Epithelial cell of proximal tubule (primary cell): ENCODE data around the gene ESYT2. TPM values are rescaled to one million over a fixed set of nuclear protein-coding genes. Genes with fewer than 3 reads are reported as not detected.

Source experiments
- DNase-seq: peaks from one replicate; pipeline ENCODE4 v3.0.0-alpha.2; 2011; ENCODE audit warnings: low read depth
- H3K4me3 ChIP-seq: 2 replicates; pipeline ENCODE4 v1.5.1; 2011; ENCODE audit warnings: low read depth, mild to moderate bottlenecking, low read length
- total RNA-seq: library from RNA; depleted of rRNA; stranded (reverse); fragments of >200 nt; gene quantifications from 2 replicates; pipeline ENCODE4 v1.2.3, GENCODE V29; 2015
- TF ChIP-seq, protein P1 (sequence below): conservative IDR thresholded peaks from 2 replicates; pipeline ENCODE4 v1.5.1; 2012; ENCODE audit warnings: low read depth, mild to moderate bottlenecking, low read length

The ESYT2 gene
- total RNA-seq, 1 donor from 2014 or later = 43.4 TPM

DNA sequence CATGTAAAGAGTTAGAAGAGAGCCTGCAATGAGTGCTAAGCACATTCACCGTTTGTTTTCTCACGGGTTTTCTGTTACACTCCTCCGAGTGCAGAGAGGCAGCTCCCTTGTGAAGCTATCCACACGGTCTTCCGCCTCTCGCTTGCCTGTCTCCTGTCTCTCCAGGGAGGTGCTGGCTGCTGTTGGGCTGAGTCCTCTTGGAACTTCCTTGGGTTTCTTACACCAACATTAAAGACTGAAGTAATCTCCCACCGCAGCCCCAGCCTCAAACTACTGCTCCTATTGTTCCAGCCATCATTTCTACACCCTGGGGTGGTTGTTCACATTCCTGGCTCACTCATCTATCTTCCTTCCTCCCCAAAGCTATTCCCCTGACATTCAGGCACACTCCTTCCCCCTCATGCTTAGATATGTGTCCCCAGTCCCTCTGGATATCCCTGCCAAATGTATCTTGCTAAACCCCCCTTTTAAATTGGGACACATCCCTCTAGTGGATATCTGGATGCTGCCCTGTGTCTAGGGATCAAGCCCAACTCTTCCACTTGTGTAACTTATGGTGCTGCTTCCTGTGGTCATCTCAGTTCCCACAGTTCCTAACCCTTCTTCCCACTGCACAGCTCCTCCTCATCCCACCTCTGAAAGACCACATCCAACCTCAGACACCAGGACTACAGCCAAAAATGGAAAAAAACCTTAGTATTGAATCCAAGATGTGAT is 14.1 kb downstream of the ESYT2 start:
- no peak overlapping the region for H3K4me3 ChIP-seq
- DNase-seq = no peak
- TF ChIP-seq, protein P1, sequence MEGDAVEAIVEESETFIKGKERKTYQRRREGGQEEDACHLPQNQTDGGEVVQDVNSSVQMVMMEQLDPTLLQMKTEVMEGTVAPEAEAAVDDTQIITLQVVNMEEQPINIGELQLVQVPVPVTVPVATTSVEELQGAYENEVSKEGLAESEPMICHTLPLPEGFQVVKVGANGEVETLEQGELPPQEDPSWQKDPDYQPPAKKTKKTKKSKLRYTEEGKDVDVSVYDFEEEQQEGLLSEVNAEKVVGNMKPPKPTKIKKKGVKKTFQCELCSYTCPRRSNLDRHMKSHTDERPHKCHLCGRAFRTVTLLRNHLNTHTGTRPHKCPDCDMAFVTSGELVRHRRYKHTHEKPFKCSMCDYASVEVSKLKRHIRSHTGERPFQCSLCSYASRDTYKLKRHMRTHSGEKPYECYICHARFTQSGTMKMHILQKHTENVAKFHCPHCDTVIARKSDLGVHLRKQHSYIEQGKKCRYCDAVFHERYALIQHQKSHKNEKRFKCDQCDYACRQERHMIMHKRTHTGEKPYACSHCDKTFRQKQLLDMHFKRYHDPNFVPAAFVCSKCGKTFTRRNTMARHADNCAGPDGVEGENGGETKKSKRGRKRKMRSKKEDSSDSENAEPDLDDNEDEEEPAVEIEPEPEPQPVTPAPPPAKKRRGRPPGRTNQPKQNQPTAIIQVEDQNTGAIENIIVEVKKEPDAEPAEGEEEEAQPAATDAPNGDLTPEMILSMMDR = no peak

DNA sequence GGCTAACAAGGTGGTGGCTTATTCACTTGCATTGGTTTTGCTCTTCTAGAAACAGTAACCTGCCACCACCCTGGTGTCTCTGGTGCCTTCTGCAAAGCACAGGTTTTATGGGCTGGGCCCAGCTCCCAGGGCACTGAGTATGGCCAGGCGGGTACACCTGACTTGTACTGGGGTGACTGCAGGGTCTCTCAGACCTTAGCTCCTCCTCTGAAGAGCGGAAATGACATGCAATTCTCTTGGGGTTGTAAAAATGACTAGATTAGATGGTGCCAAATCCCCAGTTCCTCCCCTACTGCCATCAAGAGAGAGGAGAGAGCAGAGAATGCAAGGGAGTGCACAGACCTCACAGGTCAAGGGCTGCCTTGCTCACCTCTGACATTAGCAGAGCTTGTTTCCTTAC is 14.7 kb downstream of the ESYT2 start:
- no peak for DNase-seq
- TF ChIP-seq, protein P1 = no peak
- no peak overlapping the region for H3K4me3 ChIP-seq

DNA sequence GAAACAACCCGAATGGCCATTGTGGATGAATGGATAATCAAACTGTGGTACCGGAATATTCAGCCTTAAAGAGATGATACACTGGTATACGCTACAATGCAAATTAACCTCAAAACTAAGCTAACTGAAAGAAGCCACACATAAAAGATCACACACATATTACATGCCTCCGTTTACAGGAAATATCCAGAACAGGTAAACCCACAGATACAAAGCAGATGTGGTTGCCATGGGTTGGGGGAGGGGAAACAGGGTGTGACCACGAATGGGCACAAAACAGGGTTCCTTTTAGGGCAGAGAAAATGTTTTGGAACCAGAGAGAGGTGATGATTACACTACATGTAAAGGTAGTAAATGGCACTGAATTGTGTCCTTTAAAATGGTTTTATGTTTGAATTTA is 16.6 kb downstream of the ESYT2 start:
- no peak for DNase-seq
- TF ChIP-seq, protein P1 = no peak
- no peak overlapping the region for H3K4me3 ChIP-seq

DNA sequence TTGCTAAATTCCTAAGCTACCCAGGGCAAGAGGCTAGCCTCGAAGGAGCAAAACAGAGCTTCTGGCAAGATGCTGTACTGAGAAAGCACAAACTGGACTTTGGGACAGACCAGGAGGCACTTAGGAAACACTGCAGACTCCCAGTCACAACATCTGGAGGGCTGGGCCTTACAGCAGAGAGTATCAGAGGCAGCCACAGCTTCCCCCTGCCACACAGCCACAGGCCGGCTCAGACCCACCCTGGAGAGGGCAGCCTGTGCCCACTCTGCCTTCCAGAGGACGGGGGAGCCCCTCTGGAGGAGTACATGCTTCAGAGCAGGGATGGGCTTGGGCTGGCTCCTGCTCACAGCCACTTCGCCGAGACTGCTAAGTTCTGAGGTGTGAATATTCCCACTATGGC is 17.4 kb downstream of the ESYT2 start:
- no peak for DNase-seq
- no peak overlapping the region for H3K4me3 ChIP-seq
- TF ChIP-seq, protein P1 = no peak

DNA sequence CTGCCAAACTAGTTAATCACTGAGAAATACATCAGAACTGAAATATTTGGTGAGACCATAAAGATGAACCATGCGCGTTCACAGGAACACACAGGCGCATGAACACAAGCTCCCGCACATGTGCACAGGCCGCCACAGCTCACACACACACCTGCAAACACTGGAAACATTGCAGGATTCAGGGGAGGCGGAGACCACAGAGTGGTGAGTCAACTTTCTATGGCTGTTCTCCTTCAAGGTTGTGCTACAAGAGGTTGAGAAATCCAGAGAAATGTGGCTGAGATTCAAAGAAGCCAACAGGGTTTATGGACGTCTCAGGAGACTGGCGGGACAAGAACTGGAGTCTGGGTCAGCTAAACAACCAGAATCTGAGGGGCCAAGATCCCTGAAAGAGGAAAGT is 17.8 kb downstream of the ESYT2 start:
- TF ChIP-seq, protein P1 = no peak
- H3K4me3 ChIP-seq = no peak overlapping the region
- peak; percentile 59 for DNase-seq

DNA sequence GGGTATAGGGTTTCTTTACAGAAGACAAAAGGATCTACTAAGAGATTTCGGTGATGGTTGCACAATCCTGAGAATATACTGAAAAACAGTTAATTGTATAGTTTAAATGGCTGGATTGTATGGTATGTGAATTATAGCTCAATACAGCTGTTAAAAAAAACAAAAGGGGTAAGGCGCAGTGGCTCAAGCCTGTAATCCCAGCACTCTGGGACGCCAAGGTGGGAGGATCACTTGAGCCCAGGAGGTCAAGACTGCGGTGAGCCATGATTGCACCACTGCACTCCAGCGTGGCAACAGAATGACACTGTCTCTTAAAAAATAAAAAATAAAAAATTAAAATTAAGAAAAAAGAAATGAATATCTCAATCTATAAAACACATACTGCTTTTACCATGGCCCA is 18.5 kb downstream of the ESYT2 start:
- H3K4me3 ChIP-seq = no peak overlapping the region
- TF ChIP-seq, protein P1 = no peak
- DNase-seq = no peak

DNA sequence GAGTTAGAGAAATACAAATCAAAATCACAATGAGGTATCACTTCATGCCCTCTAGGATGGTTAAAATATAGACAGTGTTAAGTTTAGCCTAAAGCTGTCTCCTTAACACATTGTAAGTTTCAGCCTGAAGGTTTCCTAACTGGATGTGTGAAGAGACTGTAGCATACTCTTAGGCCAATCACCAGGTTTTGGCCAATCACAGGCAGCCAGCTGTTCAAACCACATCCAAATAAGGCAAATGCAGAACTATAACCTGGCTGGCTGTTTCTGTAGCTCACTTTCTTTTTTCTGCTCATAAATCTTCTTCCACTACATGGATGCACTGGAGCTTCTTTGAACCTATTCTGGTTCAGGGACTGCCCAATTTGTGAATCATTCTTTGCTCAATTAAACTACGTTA is 19.7 kb downstream of the ESYT2 start:
- no peak for DNase-seq
- H3K4me3 ChIP-seq = no peak overlapping the region
- TF ChIP-seq, protein P1 = no peak
